Muscle of back (tissue), 11 donors: ENCODE measurements around the gene ANK3. TPM values are rescaled to one million over a fixed set of nuclear protein-coding genes. Genes with fewer than 3 reads are reported as not detected.

Source experiments
- DNase-seq, 3 donors: peaks; one replicate each; pipeline versions ENCODE4 v3.0.0 to v3.0.0-alpha.2; 2013
- polyA plus RNA-seq, 10 donors: library from polyadenylated mRNA; unstranded; fragments of 120-200 nt; gene quantifications; one replicate each; pipeline ENCODE4 v1.2.1, GENCODE V29; 2013; ENCODE audit not compliant: insufficient read length in 10 of 10

ANK3 gene
- polyA plus RNA-seq, 10 donors: 64.6 to 165 (median 101) TPM

DNA sequence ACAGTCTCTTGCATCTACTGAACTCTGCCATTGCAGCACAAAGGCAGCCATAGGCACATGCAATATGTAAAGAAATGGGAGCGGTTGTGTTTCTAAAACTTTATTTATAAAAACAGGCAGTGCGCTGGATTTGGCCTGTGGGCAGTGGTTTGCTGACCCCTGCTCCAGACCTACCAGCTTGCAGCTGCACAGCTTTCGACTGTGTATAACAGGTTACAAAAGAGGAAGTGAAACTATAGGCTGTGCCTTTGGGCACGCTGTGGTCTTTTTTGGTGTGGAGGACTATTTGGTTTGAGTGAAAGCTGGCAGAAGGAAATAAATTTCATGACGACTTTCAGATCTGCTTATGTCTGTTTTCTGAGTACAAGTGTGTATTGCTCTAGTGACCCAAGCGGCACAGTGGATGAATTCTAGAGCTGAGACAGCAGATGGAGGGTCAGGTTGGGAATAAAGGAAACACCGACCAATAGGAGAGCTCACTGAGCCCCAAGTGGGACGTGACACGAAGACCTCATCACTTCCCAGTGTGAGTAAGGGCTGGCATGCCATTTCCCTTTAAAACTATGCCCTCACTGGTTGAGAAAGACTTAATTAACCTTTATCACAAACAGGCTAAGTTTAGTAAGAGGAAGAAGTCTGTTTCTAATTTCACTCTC is 152.7 kb downstream of the ANK3 start:
- DNase-seq: peak in 2 of 3 donors; percentile 21 to 37

- DNase-seq: peak in 1 of 3 donors; percentile 27
These were observed 154.7 kb downstream of the ANK3 start for GRCh38 chr10:60235001-60235400.

- DNase-seq: no peak
These were observed 155.1 kb downstream of the ANK3 start for GRCh38 chr10:60234551-60234950.

DNA sequence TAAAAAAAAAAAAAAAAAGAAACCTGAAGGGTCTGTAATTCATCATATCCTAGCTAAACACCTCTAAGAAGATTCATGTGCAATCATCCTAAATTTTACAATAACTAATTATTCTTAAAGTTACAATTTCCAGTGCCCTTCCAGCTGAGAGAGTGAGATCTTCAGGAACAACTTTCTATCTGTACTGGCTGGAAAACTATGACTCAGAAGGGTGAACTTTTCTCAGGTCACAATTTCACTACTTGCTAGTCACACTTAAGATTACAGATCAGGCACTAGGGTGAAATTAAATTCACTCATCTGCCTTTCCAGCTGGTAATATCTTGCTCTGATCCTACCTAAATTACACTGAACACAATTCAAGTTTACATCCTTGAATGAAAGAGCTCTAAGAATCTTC is 158.8 kb downstream of the ANK3 start:
- no peak for DNase-seq

DNA sequence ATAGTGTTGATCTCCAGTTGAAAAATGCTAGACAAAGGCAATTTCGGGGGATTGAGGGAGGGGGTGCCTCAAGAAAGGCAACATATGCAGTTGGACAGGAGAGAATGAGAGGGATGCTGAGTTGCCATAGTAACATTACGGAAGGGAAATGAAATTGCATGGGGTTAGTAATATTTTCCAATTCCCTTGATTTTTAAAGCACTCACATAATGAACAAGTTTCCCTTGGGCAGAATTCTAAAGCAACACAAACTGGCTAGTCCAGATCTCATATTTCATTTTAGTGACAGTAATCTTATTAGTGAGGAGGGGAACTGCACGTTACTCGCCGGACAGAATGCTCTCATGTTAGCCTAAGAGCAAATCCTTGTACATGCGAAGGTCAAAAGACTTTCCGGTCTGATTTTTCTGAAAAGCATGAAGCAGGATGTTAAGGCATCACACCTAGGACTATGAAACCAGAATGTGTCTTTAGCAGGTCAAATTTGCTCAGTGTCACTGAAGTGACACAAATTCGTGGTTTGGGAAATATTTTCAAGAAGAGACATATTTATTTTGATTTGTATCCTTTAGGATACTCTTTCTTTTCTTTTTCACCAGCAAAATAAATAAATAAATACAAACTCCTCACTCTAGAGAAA is 165.5 kb downstream of the ANK3 start:
- DNase-seq: peak in 2 of 3 donors; percentile 21 to 45

GRCh38 chr10:60222047-60222446 is 167.6 kb downstream of the ANK3 start:
- DNase-seq: no peak

GRCh38 chr10:60212195-60212594 is 177.5 kb downstream of the ANK3 start:
- DNase-seq: no peak

DNA sequence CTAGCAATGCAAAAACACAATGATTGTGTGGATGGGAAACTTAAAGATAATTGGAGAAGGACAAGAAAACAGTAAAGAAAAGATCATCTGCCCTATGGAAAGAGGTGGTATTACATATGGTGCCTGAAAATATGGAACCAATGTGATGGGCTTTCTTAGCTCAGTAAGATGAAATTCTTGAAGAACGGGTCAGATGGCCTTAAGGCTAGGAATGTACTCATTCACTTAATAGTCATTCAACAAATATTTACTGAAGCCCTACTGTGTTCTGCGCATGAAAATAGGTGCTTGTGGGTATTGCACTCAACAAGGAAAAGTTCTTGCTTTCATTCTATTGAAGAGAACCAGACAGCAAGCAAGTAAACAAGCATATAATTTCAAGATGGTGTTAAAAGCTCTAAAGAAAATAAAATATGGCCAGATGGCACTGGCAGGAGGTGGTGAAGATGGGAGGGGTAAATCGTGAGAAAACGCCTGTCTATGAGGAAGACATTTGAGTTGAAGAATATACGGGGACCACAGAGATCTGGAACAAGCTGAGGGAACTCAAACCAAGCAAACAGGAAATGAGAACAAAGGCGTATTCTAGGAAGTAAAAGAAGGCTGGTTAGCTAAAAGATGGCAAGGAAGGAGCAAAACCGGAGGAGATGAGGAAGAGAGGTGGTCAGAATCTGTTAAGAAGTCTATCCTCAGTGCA is 179.7 kb downstream of the ANK3 start:
- no peak for DNase-seq

GRCh38 chr10:60208676-60209269 is 180.9 kb downstream of the ANK3 start:
- peak; percentile 23 to 41 (median 25) for DNase-seq

- no peak for DNase-seq
These were observed 181.8 kb downstream of the ANK3 start for GRCh38 chr10:60207894-60208293.

GRCh38 chr10:60206735-60207134 is 182.9 kb downstream of the ANK3 start:
- no peak for DNase-seq

- DNase-seq: no peak
These were observed 183.9 kb downstream of the ANK3 start for GRCh38 chr10:60205741-60206140.

- peak in 2 of 3 donors; percentile 32 to 49 for DNase-seq
These were observed 185.6 kb downstream of the ANK3 start for GRCh38 chr10:60203993-60204618.

GRCh38 chr10:60200682-60201053 is 189.0 kb downstream of the ANK3 start:
- no peak for DNase-seq

DNA sequence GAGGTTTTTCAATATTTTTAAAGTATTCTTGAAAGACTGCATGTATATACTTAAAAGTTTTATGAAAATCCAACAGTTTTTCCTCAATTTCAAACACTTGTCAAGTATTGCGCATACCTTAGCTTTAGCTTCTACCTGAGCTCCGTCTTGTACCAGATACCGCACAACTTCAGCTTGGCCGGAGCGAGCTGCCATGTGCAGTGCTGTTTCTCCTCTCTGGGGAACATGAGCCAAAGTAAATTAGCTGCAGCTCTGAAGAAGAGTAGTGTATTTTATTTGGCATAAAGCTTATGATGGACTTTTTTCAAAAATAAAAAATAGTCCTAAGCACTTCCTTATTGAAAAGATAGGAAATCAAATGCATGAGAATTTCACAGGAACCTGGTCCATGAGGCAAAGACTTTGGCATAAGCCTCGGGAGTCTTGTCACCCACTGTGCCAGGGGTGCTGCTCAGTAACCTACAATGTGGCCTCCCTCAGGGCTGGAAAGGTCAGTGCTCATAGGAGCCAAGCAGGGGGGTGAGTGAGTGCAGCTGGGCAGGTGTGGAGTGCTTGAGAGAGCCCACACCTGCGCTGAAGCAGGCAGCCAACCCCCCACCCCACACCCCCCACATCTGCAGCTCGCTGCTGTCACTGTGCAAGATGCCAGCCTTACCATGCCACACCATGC is 189.5 kb downstream of the ANK3 start:
- no peak for DNase-seq

- no peak for DNase-seq
These were observed 192.5 kb downstream of the ANK3 start for GRCh38 chr10:60197206-60197605.

DNA sequence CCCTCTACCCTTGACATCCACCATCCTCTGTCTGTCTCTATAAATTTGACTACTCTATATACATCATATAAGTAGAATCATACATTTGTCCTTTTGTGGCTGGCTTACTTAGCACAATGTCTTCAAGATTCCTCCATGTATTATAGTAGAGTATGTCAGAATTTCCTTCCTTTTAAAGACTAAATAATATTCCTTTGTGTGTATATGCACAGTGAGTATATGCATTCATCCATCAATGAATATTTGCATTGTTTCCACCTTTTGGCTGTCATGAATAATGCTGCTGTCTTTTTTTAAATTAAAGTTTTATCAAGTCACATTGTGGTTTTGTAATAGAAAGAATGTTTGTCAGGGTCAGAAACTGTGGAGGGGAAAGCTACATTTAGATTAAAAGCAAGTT is 195.3 kb downstream of the ANK3 start:
- no peak for DNase-seq

- no peak for DNase-seq
These were observed 196.7 kb downstream of the ANK3 start for GRCh38 chr10:60192946-60193345.

- no peak for DNase-seq
These were observed 199.7 kb downstream of the ANK3 start for GRCh38 chr10:60189861-60190475.

- DNase-seq: no peak
These were observed 201.1 kb downstream of the ANK3 start for GRCh38 chr10:60188548-60188947.

DNA sequence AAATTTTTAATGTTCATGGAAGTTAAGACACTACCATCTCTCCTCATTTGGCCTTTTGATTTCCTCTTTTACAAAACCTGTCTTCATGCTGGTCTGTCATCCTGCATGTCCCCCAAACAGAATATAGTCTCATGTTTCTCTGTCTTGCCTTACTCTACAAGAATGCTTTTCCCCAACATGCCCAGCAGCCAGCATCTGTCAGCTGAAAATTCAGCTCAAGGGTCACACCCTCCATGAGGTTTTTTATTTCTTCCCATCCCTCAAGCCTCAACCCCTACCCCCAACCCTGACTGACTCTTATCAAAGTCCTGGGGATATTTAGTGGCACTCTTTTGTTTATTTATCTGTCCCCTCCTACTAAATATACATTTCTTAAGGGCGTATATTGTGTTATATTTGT is 202.0 kb downstream of the ANK3 start:
- DNase-seq: no peak
